Measurements from ENCODE around the gene MTSS2.
A peak's percentile ranks its signal among the peaks of the same experiment; 100 is the strongest.

MTSS2 gene

DNA sequence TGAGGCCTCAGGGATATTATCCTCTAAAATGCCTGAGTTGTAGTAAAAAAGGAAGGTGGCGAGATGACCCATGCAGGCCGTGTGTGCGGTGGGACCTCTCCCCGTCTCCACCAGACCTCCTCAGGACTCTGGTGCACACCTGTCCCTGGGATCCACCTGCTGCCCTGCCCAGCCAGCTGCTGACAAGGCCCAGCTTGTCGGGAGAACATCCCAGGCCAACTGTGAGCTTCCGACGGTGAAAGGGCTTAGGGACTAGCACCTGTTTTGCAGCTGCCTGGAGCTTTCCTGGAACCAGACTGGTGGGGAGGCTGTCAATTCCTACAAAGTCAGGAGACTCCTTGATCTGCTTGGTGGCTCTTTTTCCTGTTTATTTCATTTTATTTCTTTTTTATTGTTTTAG lies 27.9 kb downstream of the MTSS2 start:
- no peak overlapping the region for H3K4me3 ChIP-seq (replicated peaks in 1 of 2; ENCODE audit: low read depth in 2 of 2, low read length in 2 of 2)
- DNase-seq (ENCODE audit: low read depth in 2 of 2), result no peak
- TF ChIP-seq, protein P1, sequence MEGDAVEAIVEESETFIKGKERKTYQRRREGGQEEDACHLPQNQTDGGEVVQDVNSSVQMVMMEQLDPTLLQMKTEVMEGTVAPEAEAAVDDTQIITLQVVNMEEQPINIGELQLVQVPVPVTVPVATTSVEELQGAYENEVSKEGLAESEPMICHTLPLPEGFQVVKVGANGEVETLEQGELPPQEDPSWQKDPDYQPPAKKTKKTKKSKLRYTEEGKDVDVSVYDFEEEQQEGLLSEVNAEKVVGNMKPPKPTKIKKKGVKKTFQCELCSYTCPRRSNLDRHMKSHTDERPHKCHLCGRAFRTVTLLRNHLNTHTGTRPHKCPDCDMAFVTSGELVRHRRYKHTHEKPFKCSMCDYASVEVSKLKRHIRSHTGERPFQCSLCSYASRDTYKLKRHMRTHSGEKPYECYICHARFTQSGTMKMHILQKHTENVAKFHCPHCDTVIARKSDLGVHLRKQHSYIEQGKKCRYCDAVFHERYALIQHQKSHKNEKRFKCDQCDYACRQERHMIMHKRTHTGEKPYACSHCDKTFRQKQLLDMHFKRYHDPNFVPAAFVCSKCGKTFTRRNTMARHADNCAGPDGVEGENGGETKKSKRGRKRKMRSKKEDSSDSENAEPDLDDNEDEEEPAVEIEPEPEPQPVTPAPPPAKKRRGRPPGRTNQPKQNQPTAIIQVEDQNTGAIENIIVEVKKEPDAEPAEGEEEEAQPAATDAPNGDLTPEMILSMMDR (IDR thresholded peaks at IDR 0.05; ENCODE audit: low read depth, low read length), result no peak

DNA sequence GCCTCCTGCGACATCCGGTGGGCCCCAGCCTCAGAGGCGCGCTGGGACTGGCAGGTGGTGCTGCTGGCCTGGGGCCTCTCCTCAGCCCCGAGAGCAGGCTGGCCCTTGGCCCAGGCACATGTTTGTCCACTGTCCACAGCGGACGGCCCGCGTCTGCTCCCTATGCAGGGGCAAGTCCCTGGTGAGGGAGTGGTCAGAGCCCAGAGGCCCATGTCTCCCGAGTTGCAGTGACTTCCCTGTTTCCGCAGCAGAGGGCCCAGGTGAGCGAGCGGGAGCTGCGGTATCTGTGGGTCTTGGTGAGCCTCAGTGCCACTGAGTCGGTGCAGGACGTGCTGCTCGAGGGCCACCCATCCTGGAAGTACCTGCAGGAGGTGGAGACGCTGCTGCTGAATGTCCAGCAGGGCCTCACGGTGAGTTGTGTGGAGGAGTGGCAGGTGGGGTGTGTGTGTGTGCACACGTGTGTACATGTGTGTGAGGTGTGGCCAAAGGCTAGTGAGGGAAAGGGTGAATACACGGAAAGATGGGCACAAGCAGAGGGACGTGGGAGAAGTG lies 29.1 kb downstream of the MTSS2 start:
- H3K4me3 ChIP-seq (replicated peaks in 1 of 2; ENCODE audit: low read depth in 2 of 2, low read length in 2 of 2), result no peak overlapping the region
- TF ChIP-seq, protein P1 (IDR thresholded peaks at IDR 0.05; ENCODE audit: low read depth, low read length), result no peak
- no peak for DNase-seq (ENCODE audit: low read depth in 2 of 2)

DNA sequence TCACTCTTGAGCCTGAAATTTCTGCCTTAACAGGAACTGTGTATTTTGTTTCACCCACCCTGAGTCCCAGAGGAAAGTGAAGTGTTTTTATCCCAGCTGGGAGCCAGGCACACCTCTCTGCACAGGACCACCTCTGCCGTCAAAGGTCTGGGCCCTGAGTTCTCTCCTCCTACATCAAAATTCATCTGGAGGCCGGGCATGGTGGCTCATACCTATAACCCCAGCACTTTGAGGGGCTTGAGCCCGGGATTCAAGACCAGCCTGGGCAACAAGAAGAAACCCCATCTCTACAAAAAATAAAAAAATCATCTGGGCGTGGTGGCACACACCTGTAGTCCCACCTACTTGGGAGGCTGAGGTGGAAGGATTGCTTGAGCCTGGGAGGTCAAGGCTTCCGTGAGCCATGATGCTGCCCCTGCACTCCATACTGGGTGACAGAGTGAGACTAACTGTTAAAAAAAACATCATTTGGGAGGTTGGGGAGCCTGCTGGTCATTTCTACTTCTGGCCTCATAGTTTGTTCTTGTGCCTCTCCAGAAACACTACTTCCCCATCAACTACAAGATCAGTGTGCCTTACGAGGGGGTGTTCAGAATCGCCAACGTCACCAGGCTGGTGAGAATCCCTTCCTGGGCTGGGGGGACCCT lies 29.7 kb downstream of the MTSS2 start:
- TF ChIP-seq, protein P1 (IDR thresholded peaks at IDR 0.05; ENCODE audit: low read depth, low read length), result no peak
- no peak for DNase-seq (ENCODE audit: low read depth in 2 of 2)
- no peak overlapping the region for H3K4me3 ChIP-seq (replicated peaks in 1 of 2; ENCODE audit: low read depth in 2 of 2, low read length in 2 of 2)

DNA sequence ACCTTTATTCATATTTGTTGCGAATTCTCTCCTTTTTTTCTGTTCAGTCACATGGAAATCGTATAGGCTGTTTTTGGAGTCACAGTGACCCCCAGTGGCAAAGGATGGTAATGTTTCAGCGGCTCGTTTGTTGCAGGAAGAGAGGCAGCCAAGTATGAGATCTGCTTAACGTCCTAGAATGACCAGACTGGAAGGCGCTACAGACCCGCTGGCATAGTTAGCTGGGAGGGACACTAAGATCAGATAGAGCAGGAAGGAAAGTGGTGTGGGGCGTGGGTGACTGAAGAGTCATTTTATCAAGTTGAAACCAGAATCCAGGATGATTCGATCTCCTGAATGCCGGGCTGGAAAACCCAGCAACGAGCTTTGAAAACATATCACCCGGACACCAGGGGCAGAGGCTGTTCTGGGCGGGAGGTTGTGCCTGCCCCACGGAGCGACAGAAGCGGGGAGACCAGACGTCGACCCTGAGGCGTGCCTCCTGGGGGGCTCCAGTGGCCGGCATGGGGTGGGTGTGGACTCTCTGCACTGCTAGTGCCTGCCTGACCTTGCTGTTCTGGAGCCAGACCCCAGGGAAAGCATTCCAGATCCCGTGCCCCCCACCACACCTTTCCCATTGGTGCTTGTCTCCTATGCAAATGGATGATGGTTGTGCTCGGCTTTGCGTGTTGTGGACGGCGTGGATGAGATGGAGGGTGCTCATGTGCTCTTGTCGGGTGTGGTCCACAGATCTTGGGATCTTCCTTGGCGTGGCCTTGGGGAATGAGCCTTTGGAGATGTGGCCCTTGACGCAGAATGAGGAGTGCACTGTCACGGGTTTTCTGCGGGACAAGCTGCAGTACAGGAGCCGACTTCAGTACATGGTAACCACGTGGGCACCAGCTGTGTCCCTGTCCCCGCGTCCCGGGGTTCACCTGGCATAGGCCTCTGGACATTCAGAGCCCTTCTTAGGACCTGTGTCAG lies 31.8 kb downstream of the MTSS2 start:
- H3K4me3 ChIP-seq (replicated peaks in 1 of 2; ENCODE audit: low read depth in 2 of 2, low read length in 2 of 2), result peak overlapping the region; percentile 26 to 44
- TF ChIP-seq, protein P1 (IDR thresholded peaks at IDR 0.05; ENCODE audit: low read depth, low read length), result peak; percentile 82
- peak; percentile 90 to 91 for DNase-seq (ENCODE audit: low read depth in 2 of 2)

DNA sequence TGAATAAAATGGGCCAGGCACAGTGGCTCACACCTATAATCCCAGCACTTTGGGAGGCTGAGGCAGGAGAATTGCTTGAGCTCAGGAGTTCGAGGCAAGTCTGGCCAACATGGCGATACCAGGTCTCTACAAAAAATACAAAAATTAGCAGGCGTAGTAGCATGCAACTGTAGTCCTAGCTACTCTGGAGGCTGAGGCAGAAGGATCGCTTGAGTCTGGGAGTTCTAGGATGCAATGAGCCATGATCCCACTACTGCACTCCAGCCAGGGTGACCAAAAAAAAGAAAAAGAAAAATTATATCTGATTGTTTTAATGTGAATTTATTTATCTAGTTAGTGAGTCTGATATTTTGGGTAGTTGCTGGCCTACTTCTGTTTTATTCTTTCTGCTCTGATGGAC lies 32.4 kb downstream of the MTSS2 start:
- DNase-seq (ENCODE audit: low read depth in 2 of 2), result no peak
- TF ChIP-seq, protein P1 (IDR thresholded peaks at IDR 0.05; ENCODE audit: low read depth, low read length), result no peak
- no peak overlapping the region for H3K4me3 ChIP-seq (replicated peaks in 1 of 2; ENCODE audit: low read depth in 2 of 2, low read length in 2 of 2)

DNA sequence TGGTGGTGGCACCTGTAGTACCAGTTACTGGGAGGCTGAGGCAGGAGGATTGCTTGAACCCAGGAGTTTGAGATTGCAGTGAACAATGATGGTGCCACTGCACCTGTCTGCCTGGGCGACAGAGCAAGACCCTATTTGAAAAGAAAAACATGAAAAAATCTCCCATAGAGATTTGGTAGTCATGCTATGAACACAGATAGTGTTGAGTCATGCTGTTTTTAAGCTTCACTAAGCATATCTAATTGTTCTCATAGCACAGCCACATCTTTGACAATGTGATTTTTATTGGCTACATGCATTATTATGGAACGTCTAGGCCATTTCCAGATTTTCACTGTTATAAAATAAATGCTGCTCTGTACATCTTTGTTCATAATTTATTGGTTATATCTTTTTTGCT lies 33.5 kb downstream of the MTSS2 start:
- no peak overlapping the region for H3K4me3 ChIP-seq (replicated peaks in 1 of 2; ENCODE audit: low read depth in 2 of 2, low read length in 2 of 2)
- TF ChIP-seq, protein P1 (IDR thresholded peaks at IDR 0.05; ENCODE audit: low read depth, low read length), result no peak
- DNase-seq (ENCODE audit: low read depth in 2 of 2), result peak in 1 of 2 donors; percentile 34
